Lower lobe of right lung (tissue), 2 donors: ENCODE results near the gene PLEKHA7. TPM values are rescaled to one million over a fixed set of nuclear protein-coding genes. Genes with fewer than 3 reads are reported as not detected.

Experiments used
- ATAC-seq, 2 donors: fragments of 200-7000 bp; cut with Tn5 transposase; one replicate each; pipeline ENCODE4 v1.9.1; 2020 to 2022; ENCODE audit warnings: mild to moderate bottlenecking in 2 of 2, moderate library complexity in 2 of 2
- DNase-seq: peaks from one replicate; pipeline ENCODE4 v3.0.0-alpha.2; 2020
- H3K27ac ChIP-seq: fragments of 200-600 bp; one replicate; pipeline ENCODE4 v1.8.0; 2022
- H3K27me3 ChIP-seq: fragments of 200-600 bp; one replicate; pipeline ENCODE4 v1.8.0; 2022; ENCODE audit warnings: low read depth
- H3K36me3 ChIP-seq: fragments of 200-600 bp; one replicate; pipeline ENCODE4 v1.8.0; 2022; ENCODE audit warnings: mild to moderate bottlenecking
- H3K4me1 ChIP-seq: fragments of 200-600 bp; one replicate; pipeline ENCODE4 v1.8.0; 2022
- H3K4me3 ChIP-seq: fragments of 200-600 bp; one replicate; pipeline ENCODE4 v1.8.0; 2022; ENCODE audit warnings: mild to moderate bottlenecking
- H3K9me3 ChIP-seq: fragments of 200-600 bp; one replicate; pipeline ENCODE4 v1.8.0; 2022
- CTCF ChIP-seq: fragments of 200-600 bp; IDR thresholded peaks from one replicate; pipeline ENCODE4 v1.8.0; 2022; ENCODE audit warnings: antibody characterized with exemption, mild to moderate bottlenecking
- intact Hi-C: fragments of 100-400 bp; cut with DNase I; formaldehyde crosslinking; loops from one replicate; pipeline ENCODE4 v1.11.0; 2022
- total RNA-seq: library from RNA; stranded (reverse); fragmentation: NEBNext Ultra II Directional; extraction: Animal tissue kit (Norgen Biotek cat#: 25700); gene quantifications from one replicate; pipeline ENCODE4 v1.2.1, GENCODE V29; 2021
- donor health status: DM: no; HTN: yes; CAD: no; lungs with severe emphysema.

Gene PLEKHA7
- total RNA-seq, 1 donor from 2014 or later, result 44.0 TPM

- Histone ChIP-seq H3K36me3 (no peaks in the 10 kb centered on the region), H3K27ac (no peak overlapping the region), H3K4me1 (peaks cover 31% of the 10 kb centered on the region), H3K27me3 (peaks cover 8% of the 10 kb centered on the region), H3K9me3 (no peaks in the 10 kb centered on the region), H3K4me3 (no peak overlapping the region)
- intact Hi-C loops, result no loop called here
- ATAC-seq, result peak in 1 of 2 donors; percentile 20
- no peak for TF ChIP-seq CTCF
- DNase-seq, result no peak
Measured at GRCh38 chr11:16880184-16880801, 133.9 kb downstream of the PLEKHA7 start.

GRCh38 chr11:16879690-16880089 is 134.5 kb downstream of the PLEKHA7 start:
- DNase-seq (no peak), ATAC-seq (peak; percentile 27 to 48)
- Histone ChIP-seq H3K9me3 (no peaks in the 10 kb centered on the region), H3K27ac (no peak overlapping the region), H3K4me3 (no peak overlapping the region), H3K27me3 (peaks cover 8% of the 10 kb centered on the region), H3K36me3 (no peaks in the 10 kb centered on the region), H3K4me1 (peaks cover 31% of the 10 kb centered on the region)
- intact Hi-C loops, result no loop called here
- TF ChIP-seq CTCF, result no peak

GRCh38 chr11:16876837-16877236 is 137.4 kb downstream of the PLEKHA7 start:
- Histone ChIP-seq H3K9me3 (no peaks in the 10 kb centered on the region), H3K4me3 (no peak overlapping the region), H3K4me1 (peaks cover 26% of the 10 kb centered on the region), H3K27me3 (peaks cover 6% of the 10 kb centered on the region), H3K27ac (no peak overlapping the region), H3K36me3 (no peaks in the 10 kb centered on the region)
- no peak for TF ChIP-seq CTCF
- DNase-seq, result no peak
- no peak for ATAC-seq
- intact Hi-C loops, result no loop called here

GRCh38 chr11:16876053-16876752 is 138.0 kb downstream of the PLEKHA7 start:
- no peak overlapping the region for H3K27ac ChIP-seq

More at GRCh38 chr11:16876053-16876752, 138.0 kb downstream of the PLEKHA7 start:
- intact Hi-C loops, result no loop called here
- no peak for ATAC-seq
- no peak overlapping the region for H3K4me3 ChIP-seq
- H3K9me3 ChIP-seq, result no peaks in the 10 kb centered on the region
- no peaks in the 10 kb centered on the region for H3K27me3 ChIP-seq
- no peak for DNase-seq
- H3K36me3 ChIP-seq, result no peaks in the 10 kb centered on the region
- TF ChIP-seq CTCF, result no peak
- H3K4me1 ChIP-seq, result peaks cover 20% of the 10 kb centered on the region
